DOHH2 (cell line): Measurements from ENCODE around the gene SULF2.

Experiments used
- CTCF ChIP-seq: fragments of 200-600 bp; sonication (generic); IDR thresholded peaks from one replicate; pipeline ENCODE4 v1.5.1; 2014; ENCODE audit warnings: antibody characterized with exemption, mild to moderate bottlenecking, low read depth, low read length; ENCODE audit not compliant: poor library complexity, severe bottlenecking
- EZH2phosphoT487 ChIP-seq: fragments of 200-600 bp; sonication (generic); IDR thresholded peaks from 2 replicates; pipeline ENCODE4 v1.6.1; 2017; ENCODE audit warnings: borderline replicate concordance, mild to moderate bottlenecking, antibody characterized with exemption, low read length, moderate library complexity, mixed read lengths

- TF ChIP-seq CTCF (no peak), EZH2phosphoT487 (no peak)
These were observed 20.7 kb upstream of the SULF2 start for GRCh38 chr20:47805951-47806350.
